HL-60 (cell line): ENCODE results near the gene HPSE.

Experiments
- DNase-seq, 2 experiments: peaks; one replicate each; pipeline ENCODE4 v3.0.0-alpha.2; 2010 to 2020; ENCODE audit warnings: low read depth in 1 of 2, low spot score in 1 of 2
- H3K27ac ChIP-seq: fragments of 250-450 bp; sonication (Bioruptor Pico); replicated peaks from 2 replicates; pipeline ENCODE4 v1.5.1; 2020; ENCODE audit warnings: mild to moderate bottlenecking, moderate library complexity
- H3K27me3 ChIP-seq: fragments of 250-450 bp; sonication (Bioruptor Pico); 2 replicates; pipeline ENCODE4 v1.5.1; 2021; ENCODE audit warnings: mild to moderate bottlenecking, moderate library complexity; ENCODE audit not compliant: insufficient read depth, poor library complexity, severe bottlenecking
- H3K4me3 ChIP-seq: replicated peaks from 2 replicates; pipeline ENCODE4 v1.5.1; 2011; ENCODE audit warnings: mild to moderate bottlenecking, control low read depth, low read length; ENCODE audit not compliant: insufficient read depth
- GABPA ChIP-seq: IDR thresholded peaks from 2 replicates; pipeline ENCODE4 v1.6.1; 2012; ENCODE audit warnings: low read depth
- POLR2AphosphoS5 ChIP-seq: IDR thresholded peaks from 2 replicates; pipeline ENCODE4 v1.6.1; 2012; ENCODE audit warnings: low read depth
- SPI1 ChIP-seq: IDR thresholded peaks from 2 replicates; pipeline ENCODE4 v1.6.1; 2012; ENCODE audit warnings: low read depth, mild to moderate bottlenecking, borderline replicate concordance
- TF ChIP-seq, protein P1 (sequence below): IDR thresholded peaks from 2 replicates; pipeline ENCODE4 v1.6.1; 2012; ENCODE audit warnings: low read depth; ENCODE audit not compliant: insufficient replicate concordance
- TF ChIP-seq, protein P2 (sequence below): IDR thresholded peaks from one replicate; pipeline ENCODE4 v1.5.1; 2011; ENCODE audit warnings: low read length, control low read depth, inconsistent platforms; ENCODE audit not compliant: insufficient read depth

Gene HPSE

DNA sequence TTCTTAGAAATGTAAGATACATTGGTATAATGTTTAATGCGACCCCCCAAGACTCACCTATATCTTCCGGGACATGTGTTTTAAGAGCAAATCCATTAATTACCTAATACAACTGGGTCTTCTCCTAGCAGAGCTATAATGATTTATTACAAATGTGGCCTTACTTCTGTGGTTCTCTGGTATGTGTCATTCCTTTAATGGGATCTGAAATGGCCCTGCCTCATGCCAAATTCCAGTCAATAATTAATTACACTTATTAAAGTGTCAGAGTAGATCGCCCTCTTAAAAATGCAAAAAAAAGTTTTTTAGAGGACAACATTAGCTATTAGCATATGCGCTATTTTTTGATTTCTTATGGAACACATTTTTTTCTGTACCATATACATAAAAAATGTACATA is 17.0 kb downstream of the HPSE start:
- no peak for TF ChIP-seq SPI1
- TF ChIP-seq, protein P1, sequence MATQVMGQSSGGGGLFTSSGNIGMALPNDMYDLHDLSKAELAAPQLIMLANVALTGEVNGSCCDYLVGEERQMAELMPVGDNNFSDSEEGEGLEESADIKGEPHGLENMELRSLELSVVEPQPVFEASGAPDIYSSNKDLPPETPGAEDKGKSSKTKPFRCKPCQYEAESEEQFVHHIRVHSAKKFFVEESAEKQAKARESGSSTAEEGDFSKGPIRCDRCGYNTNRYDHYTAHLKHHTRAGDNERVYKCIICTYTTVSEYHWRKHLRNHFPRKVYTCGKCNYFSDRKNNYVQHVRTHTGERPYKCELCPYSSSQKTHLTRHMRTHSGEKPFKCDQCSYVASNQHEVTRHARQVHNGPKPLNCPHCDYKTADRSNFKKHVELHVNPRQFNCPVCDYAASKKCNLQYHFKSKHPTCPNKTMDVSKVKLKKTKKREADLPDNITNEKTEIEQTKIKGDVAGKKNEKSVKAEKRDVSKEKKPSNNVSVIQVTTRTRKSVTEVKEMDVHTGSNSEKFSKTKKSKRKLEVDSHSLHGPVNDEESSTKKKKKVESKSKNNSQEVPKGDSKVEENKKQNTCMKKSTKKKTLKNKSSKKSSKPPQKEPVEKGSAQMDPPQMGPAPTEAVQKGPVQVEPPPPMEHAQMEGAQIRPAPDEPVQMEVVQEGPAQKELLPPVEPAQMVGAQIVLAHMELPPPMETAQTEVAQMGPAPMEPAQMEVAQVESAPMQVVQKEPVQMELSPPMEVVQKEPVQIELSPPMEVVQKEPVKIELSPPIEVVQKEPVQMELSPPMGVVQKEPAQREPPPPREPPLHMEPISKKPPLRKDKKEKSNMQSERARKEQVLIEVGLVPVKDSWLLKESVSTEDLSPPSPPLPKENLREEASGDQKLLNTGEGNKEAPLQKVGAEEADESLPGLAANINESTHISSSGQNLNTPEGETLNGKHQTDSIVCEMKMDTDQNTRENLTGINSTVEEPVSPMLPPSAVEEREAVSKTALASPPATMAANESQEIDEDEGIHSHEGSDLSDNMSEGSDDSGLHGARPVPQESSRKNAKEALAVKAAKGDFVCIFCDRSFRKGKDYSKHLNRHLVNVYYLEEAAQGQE, result no peak
- peak overlapping the region; percentile 60 for H3K27ac ChIP-seq
- H3K4me3 ChIP-seq, result no peak overlapping the region
- no peaks in the 10 kb centered on the region for H3K27me3 ChIP-seq
- DNase-seq, result no peak

DNA sequence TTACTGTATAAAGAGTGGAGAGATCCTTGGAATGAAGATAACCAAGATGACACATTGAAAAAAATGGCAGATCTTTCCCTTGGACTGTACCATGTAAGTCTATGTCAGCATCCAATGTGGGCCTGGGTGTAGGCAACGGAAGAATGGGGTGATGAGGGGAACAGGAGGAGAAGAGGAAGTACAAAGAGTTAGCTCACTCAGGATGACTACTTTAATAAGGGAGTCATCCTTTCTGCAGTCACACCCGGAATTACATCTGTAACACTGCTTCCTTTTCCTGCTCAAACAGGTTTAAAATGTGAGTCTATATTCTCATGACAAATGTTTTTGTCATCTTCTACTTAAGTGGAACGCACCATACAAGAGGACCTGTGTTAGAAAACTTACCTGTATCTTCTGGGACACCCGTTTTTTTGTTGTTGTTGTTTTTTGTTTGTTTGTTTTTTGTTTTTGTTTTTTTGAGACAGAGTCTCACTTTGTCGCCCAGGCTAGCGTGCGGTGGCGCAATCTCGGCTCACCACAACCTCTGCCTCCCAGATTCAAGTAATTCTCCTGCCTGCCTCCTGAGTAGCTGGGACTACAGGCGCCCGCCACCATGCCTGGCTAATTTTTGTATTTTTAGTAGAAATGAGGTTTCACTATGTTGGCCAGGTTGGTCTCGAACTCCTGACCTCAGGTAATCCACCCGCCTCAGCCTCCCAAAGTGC is 18.0 kb downstream of the HPSE start:
- Histone ChIP-seq H3K4me3 (no peak overlapping the region), H3K27ac (peak overlapping the region; percentile 60), H3K27me3 (no peaks in the 10 kb centered on the region)
- TF ChIP-seq POLR2AphosphoS5, result no peak
- TF ChIP-seq SPI1, result peak; percentile 64; the same call in 1 of the 2 replicates
- peak; percentile 73 to 94 for DNase-seq

DNA sequence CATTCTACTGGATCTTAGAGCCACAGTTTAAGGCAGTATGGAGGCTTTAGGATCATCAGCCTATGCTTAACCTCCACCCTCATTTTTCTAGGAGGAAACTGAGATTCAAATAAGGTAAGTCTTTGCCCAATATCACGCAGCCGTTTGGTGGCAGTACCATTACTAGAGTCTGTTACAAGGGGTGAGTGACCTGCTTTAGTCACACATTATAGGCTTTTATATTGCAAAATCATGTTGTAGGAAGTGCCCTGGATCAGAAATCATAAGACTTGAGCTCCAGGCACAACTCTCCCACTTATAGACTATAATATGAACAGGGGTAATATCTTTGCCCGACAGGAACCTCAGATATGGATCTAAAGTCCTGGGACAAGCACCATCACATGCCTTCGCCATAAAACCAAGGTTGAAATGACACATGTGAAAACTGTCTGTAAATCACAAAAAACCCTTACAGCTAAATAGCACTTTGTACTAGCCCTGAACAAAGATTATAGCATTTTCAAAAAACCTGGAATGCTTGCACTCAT is 19.2 kb downstream of the HPSE start:
- DNase-seq, result peak in 1 of 2 experiments; percentile 33
- Histone ChIP-seq H3K27me3 (no peaks in the 10 kb centered on the region), H3K4me3 (no peak overlapping the region), H3K27ac (no peak overlapping the region)
- TF ChIP-seq, protein P2, sequence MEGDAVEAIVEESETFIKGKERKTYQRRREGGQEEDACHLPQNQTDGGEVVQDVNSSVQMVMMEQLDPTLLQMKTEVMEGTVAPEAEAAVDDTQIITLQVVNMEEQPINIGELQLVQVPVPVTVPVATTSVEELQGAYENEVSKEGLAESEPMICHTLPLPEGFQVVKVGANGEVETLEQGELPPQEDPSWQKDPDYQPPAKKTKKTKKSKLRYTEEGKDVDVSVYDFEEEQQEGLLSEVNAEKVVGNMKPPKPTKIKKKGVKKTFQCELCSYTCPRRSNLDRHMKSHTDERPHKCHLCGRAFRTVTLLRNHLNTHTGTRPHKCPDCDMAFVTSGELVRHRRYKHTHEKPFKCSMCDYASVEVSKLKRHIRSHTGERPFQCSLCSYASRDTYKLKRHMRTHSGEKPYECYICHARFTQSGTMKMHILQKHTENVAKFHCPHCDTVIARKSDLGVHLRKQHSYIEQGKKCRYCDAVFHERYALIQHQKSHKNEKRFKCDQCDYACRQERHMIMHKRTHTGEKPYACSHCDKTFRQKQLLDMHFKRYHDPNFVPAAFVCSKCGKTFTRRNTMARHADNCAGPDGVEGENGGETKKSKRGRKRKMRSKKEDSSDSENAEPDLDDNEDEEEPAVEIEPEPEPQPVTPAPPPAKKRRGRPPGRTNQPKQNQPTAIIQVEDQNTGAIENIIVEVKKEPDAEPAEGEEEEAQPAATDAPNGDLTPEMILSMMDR, result no peak
- TF ChIP-seq, protein P1, result no peak
- TF ChIP-seq POLR2AphosphoS5, result no peak
- no peak for TF ChIP-seq SPI1
- TF ChIP-seq GABPA, result no peak

DNA sequence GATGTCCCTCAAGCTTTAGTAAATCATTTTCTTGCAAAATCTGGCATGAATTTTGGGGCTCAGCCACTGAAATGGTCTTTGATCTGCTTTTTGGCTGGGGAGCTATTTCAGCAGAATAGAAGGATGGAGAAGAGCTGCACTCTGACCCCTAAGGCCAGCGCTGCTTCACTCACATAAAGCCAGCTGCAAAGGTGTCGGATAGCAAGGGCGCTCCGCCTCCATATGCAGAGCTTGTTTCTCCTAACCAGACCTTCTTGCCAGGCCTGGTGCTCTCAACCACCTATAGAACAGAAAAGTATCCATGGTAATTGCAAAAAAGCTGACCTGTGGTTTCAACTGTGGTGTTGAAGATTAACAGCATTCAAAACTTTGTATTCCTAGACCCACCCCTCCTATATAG is 26.0 kb downstream of the HPSE start:
- no peak overlapping the region for H3K4me3 ChIP-seq
- TF ChIP-seq, protein P1, result no peak
- TF ChIP-seq SPI1, result no peak
- TF ChIP-seq GABPA, result no peak
- TF ChIP-seq, protein P2, result no peak
- TF ChIP-seq POLR2AphosphoS5, result no peak
- H3K27ac ChIP-seq, result no peak overlapping the region

More for the DNA sequence above, 26.0 kb downstream of the HPSE start:
- DNase-seq, result no peak
- no peaks in the 10 kb centered on the region for H3K27me3 ChIP-seq
